ENCODE measurements around the gene ARMH1.

Gene ARMH1

GRCh38 chr1:44643721-44644334 lies 30.7 kb upstream of the ARMH1 start:
- Histone ChIP-seq H3K27me3 (ENCODE audit: insufficient read depth, low read depth) (no peaks in the 10 kb centered on the region), H3K36me3 (ENCODE audit: insufficient read depth) (no peaks in the 10 kb centered on the region), H2AFZ (ENCODE audit: low read depth) (no peak overlapping the region), H3K4me1 (ENCODE audit: low read depth, poor library complexity, severe bottlenecking) (no peaks in the 10 kb centered on the region), H3K9ac (no peak overlapping the region), H4K20me1 (ENCODE audit: insufficient read depth) (no peaks in the 10 kb centered on the region), H3K4me2 (no peak overlapping the region), H3K27ac (no peak overlapping the region), H3K79me2 (ENCODE audit: insufficient read depth, low read depth) (no peaks in the 10 kb centered on the region), H3K4me3 (IDR thresholded peaks at IDR 0.05; ENCODE audit: insufficient read depth, low read depth, low read length) (no peak overlapping the region)
- TF ChIP-seq CTCF (conservative IDR thresholded peaks at IDR 0.05; ENCODE audit: low read depth, low read length): no peak

DNA sequence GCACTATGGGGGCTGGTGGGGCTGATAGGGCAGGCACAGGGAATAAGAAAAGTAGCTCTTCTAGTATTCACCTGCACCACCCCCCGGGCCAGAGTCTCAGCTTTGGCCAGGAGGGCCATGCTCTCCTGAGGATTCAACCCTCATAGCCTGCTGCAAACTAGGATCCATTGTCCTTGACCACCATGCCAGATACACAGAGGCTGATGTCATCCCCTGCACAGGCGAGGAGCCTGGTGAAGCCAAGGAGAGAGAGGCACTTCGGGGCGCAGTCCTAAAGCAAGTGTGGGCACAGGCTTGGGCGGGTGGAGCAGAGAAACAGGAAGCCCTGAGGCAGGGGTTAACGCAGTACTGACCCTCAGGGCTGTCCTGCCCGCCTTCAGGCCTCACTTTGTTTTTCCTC lies 29.7 kb upstream of the ARMH1 start:
- Histone ChIP-seq H3K4me3 (IDR thresholded peaks at IDR 0.05; ENCODE audit: insufficient read depth, low read depth, low read length) (no peak overlapping the region), H3K4me2 (no peak overlapping the region), H3K79me2 (ENCODE audit: insufficient read depth, low read depth) (no peaks in the 10 kb centered on the region), H3K9ac (no peak overlapping the region), H3K36me3 (ENCODE audit: insufficient read depth) (no peaks in the 10 kb centered on the region), H3K27ac (no peak overlapping the region), H4K20me1 (ENCODE audit: insufficient read depth) (no peaks in the 10 kb centered on the region), H3K4me1 (ENCODE audit: low read depth, poor library complexity, severe bottlenecking) (no peaks in the 10 kb centered on the region), H2AFZ (ENCODE audit: low read depth) (no peak overlapping the region), H3K27me3 (ENCODE audit: insufficient read depth, low read depth) (no peaks in the 10 kb centered on the region)
- no peak for TF ChIP-seq CTCF (conservative IDR thresholded peaks at IDR 0.05; ENCODE audit: low read depth, low read length)

DNA sequence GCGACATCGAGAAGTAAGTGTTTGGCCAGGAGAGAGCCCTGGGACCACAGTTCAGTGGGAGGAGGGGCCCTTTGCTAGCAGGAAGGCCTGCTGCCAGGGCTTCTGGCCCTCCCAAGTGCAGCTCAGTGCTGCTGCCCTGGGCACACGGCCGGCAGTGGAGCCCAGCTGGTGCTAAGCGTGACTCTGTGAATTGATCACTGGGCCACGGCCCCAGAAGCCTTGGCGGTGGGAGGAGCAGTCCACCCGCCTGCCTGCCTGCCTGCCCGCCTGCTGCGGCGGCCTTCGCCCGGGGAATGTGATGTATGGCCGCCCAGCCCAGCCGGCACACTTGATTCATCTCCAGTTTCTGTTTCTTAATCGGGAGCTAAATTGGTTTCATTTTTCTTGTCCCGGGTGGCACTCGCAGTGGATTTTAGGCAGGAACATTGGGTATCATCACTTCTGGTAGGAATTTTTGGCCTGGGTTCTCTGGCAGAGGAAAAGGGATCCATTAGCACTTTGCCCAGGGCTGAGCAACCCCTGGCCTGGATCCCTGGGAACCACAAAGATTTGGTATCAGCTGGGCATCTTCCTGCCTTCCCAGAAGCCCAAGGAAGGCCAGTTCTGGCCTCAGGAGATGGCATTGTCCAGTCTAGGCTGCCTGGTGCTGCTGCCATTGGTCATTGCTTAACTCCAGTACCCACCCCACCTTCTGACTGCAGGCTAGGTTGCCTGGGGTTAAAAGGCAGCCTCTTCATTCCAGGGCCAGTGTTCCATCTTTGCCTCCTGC lies 28.9 kb upstream of the ARMH1 start:
- no peaks in the 10 kb centered on the region for H4K20me1 ChIP-seq (ENCODE audit: insufficient read depth)
- no peak overlapping the region for H2AFZ ChIP-seq (ENCODE audit: low read depth)
- no peaks in the 10 kb centered on the region for H3K27me3 ChIP-seq (ENCODE audit: insufficient read depth, low read depth)
- H3K4me1 ChIP-seq (ENCODE audit: low read depth, poor library complexity, severe bottlenecking): no peaks in the 10 kb centered on the region
- H3K36me3 ChIP-seq (ENCODE audit: insufficient read depth): no peaks in the 10 kb centered on the region
- no peak overlapping the region for H3K9ac ChIP-seq
- no peak overlapping the region for H3K27ac ChIP-seq
- no peak for TF ChIP-seq CTCF (conservative IDR thresholded peaks at IDR 0.05; ENCODE audit: low read depth, low read length)
- H3K4me2 ChIP-seq: no peak overlapping the region
- H3K4me3 ChIP-seq (IDR thresholded peaks at IDR 0.05; ENCODE audit: insufficient read depth, low read depth, low read length): no peak overlapping the region
- H3K79me2 ChIP-seq (ENCODE audit: insufficient read depth, low read depth): no peaks in the 10 kb centered on the region

DNA sequence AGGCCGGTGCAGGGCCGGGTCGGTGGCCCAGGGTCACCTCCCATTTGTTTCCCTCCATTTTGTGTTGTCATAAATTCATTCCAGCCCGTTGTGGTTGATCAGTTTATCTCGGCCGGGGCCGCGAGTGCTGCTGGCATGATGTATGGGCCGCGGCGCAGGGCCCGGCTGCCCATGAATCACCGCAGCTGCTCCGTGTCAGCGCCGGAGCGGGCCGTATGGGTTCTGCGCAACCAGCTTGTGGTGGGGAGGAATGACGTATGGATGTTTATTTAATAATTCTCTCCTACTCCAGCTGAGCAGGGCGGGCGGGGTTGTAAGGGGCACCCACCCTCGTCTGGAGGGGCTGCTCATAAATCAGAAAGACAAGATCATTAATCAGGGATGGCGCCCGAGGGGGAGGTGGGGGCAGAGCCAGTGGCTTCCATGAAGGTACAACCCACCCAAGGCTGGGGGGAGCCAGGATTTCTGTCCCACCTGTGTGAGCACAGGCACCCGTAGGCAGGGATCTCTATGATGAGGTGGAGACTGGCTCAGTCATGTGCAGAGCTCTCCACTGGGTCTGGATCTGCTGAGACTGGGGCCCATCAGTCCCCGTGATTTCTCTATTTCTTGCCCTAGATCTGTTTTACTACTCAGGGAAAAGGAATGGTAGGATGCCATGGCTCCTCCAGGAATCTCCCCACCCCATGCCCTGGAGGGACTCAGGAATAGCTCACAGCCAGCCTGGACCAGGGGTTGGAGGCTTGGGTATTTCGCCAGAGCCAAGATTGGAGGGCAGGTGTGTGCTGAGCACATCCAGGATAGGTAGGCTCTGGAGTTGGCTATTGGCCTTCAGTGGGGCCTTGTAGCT lies 28.0 kb upstream of the ARMH1 start:
- TF ChIP-seq CTCF (conservative IDR thresholded peaks at IDR 0.05; ENCODE audit: low read depth, low read length): no peak
- Histone ChIP-seq H2AFZ (ENCODE audit: low read depth) (no peak overlapping the region), H3K4me3 (IDR thresholded peaks at IDR 0.05; ENCODE audit: insufficient read depth, low read depth, low read length) (no peak overlapping the region), H3K36me3 (ENCODE audit: insufficient read depth) (no peaks in the 10 kb centered on the region), H3K27me3 (ENCODE audit: insufficient read depth, low read depth) (no peaks in the 10 kb centered on the region), H4K20me1 (ENCODE audit: insufficient read depth) (no peaks in the 10 kb centered on the region), H3K4me1 (ENCODE audit: low read depth, poor library complexity, severe bottlenecking) (no peaks in the 10 kb centered on the region), H3K27ac (no peak overlapping the region), H3K4me2 (no peak overlapping the region), H3K79me2 (ENCODE audit: insufficient read depth, low read depth) (no peaks in the 10 kb centered on the region), H3K9ac (no peak overlapping the region)
